Suprapubic skin (tissue), 3 donors: ENCODE measurements around the gene CFAP20DC.

Experiments used
- POLR2AphosphoS5 ChIP-seq, 3 donors: sonication (generic); formaldehyde crosslinking; IDR thresholded peaks; one replicate each; pipeline ENCODE4 v1.6.1; 2017; ENCODE audit warnings: antibody characterized with exemption in 3 of 3
- TF ChIP-seq, protein P1 (sequence below), 2 donors: fragments of 200-600 bp in 1 of 2; fragments of 450-650 bp in 1 of 2; sonication (generic) in 1 of 2; IDR thresholded peaks; one replicate each; pipeline ENCODE4 v1.5.1; 2016 to 2019; ENCODE audit warnings: antibody characterized with exemption in 2 of 2, mild to moderate bottlenecking in 1 of 2, moderate library complexity in 1 of 2

- TF ChIP-seq, protein P1, sequence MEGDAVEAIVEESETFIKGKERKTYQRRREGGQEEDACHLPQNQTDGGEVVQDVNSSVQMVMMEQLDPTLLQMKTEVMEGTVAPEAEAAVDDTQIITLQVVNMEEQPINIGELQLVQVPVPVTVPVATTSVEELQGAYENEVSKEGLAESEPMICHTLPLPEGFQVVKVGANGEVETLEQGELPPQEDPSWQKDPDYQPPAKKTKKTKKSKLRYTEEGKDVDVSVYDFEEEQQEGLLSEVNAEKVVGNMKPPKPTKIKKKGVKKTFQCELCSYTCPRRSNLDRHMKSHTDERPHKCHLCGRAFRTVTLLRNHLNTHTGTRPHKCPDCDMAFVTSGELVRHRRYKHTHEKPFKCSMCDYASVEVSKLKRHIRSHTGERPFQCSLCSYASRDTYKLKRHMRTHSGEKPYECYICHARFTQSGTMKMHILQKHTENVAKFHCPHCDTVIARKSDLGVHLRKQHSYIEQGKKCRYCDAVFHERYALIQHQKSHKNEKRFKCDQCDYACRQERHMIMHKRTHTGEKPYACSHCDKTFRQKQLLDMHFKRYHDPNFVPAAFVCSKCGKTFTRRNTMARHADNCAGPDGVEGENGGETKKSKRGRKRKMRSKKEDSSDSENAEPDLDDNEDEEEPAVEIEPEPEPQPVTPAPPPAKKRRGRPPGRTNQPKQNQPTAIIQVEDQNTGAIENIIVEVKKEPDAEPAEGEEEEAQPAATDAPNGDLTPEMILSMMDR (IDR thresholded peaks at IDR 0.05): no peak
- TF ChIP-seq POLR2AphosphoS5 (IDR thresholded peaks at IDR 0.05): no peak
These were observed 51.2 kb downstream of the CFAP20DC start for GRCh38 chr3:58998476-58999117.
